ENCODE results near the gene PPP1R9B.

The PPP1R9B gene

DNA sequence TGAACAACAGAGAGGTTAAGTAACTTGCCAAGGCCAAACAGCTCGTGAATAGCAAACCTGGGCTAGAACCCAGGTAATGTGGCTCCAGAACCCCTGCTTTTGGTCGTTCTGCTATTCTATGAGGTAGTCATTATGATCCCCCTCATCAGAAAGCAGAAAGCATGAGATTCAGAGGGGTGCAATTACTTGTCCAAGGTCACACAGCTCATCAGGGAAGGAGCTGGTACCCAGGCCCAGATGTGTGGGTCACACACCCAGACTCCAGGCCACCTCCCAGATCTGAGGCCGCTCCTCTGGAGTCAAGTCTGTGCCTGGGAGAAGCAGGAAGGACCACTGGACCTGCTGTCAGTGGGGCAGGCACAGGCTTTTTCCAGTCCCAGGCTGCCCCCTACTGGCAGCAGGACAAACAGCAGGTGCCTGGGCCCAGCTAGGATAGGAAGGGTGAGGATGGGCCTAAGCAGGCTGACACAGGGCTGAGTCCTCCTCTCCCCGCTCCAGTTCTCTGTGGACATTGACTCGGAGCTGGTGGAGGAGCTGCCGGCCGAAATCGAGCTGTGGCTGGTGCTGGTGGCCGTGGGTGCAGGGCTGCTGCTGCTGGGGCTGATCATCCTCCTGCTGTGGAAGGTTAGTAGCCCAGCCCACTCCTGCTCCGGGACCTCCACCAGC, 63.1 kb downstream of the PPP1R9B start:
- no peaks in the 10 kb centered on the region for H3K36me3 ChIP-seq (ENCODE audit: insufficient read depth, low read length)
- ATAC-seq (ENCODE audit: insufficient read depth, low read depth), result peak; percentile 93

More for the DNA sequence above, 63.1 kb downstream of the PPP1R9B start:
- H3K27me3 ChIP-seq (ENCODE audit: insufficient read depth, low read length, poor library complexity), result no peaks in the 10 kb centered on the region
- H3K27ac ChIP-seq (ENCODE audit: low read length), result no peak overlapping the region
- H3K4me3 ChIP-seq (ENCODE audit: low read depth in 1 of 2, low read length in 2 of 2), result no peak overlapping the region
- no peaks in the 10 kb centered on the region for H3K4me1 ChIP-seq (ENCODE audit: insufficient read depth, low read length)
- no peak overlapping the region for H2AFZ ChIP-seq (ENCODE audit: low read depth, low read length)
- peaks cover 2% of the 10 kb centered on the region; the same call in 1 of the 2 replicates for H4K20me1 ChIP-seq (ENCODE audit: insufficient read depth, low read length)
- peak; percentile 72 for DNase-seq
- H3K79me2 ChIP-seq (ENCODE audit: insufficient read depth, low read length), result no peaks in the 10 kb centered on the region
- no peaks in the 10 kb centered on the region for H3K9me3 ChIP-seq (ENCODE audit: insufficient read depth, low read length, severe bottlenecking)
- TF ChIP-seq EZH2 (IDR thresholded peaks at IDR 0.05; ENCODE audit: borderline replicate concordance, low read depth, low read length, severe bottlenecking), result no peak
- TF ChIP-seq, protein P1, sequence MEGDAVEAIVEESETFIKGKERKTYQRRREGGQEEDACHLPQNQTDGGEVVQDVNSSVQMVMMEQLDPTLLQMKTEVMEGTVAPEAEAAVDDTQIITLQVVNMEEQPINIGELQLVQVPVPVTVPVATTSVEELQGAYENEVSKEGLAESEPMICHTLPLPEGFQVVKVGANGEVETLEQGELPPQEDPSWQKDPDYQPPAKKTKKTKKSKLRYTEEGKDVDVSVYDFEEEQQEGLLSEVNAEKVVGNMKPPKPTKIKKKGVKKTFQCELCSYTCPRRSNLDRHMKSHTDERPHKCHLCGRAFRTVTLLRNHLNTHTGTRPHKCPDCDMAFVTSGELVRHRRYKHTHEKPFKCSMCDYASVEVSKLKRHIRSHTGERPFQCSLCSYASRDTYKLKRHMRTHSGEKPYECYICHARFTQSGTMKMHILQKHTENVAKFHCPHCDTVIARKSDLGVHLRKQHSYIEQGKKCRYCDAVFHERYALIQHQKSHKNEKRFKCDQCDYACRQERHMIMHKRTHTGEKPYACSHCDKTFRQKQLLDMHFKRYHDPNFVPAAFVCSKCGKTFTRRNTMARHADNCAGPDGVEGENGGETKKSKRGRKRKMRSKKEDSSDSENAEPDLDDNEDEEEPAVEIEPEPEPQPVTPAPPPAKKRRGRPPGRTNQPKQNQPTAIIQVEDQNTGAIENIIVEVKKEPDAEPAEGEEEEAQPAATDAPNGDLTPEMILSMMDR (IDR thresholded peaks at IDR 0.05; ENCODE audit: borderline replicate concordance, extremely low read depth, low read length, poor library complexity, severe bottlenecking), result peak; percentile 98
- H3K4me2 ChIP-seq (ENCODE audit: insufficient read depth, low read length), result no peak overlapping the region
- H3K9ac ChIP-seq (ENCODE audit: low read depth, low read length), result no peak overlapping the region
